ENCODE data around the gene NPC2.
"Not testable (repeated sequence)": the region's sequence is repeated elsewhere in the genome, so short reads cannot be mapped to it uniquely, and the experiment has no call there.

The NPC2 gene

DNA sequence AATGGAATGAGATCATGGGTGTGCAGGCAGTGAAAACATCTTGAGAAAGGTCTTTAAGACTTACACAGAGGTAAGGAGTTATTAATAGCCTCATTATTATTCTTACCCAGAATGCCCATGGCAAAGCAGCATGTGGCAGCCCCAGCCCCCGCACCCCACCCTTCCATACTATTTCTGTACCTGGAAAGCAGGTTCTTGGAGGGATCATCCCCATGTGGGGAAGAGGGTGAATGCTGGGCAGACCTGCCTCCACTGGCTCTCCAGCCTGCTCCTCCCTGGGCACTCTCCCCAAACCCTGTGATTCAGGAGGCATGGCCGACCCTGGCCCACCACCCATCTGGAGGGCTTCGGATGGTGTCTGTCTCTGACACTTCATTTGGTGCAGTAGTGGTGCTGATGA, 28.3 kb downstream of the NPC2 start:
- no peak for DNase-seq

DNA sequence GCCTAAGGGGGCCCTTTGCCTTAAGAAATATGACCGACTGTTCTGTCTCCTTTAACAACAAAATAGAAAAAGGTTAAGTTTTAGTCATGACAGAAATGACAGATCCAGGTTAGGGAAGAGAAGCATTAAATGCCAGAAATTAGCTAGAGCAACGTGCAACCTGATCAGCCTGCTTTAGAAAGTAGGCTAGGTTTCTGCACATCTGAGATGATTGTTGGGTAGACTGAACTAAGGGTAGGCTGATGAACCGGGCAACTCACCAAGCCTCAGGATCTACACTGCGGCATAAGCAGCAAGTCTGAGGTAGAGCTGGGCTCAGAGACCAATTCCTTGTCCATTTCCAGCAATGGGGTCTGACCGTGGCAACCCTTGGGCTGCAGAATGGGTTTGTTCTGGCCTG, 29.4 kb downstream of the NPC2 start:
- DNase-seq = no peak

DNA sequence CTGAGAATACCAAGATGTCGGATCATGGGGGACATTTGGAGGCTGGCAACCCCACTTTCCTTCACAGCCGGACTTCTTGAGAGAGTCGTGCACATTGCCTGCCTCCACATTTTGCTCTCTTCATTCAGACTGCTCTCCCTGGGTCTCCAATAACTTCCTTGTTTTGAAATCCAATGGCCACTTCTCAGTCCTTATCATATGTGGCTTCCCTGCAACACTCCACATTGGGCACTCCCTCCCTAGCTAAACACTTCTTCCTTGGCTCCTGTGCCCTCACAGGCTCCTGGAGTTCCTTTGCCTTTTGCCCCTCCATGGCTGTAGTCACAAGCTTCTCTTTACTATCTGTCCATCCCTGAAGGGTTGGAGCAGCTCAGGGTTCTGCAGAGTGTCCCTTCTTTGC, 30.1 kb downstream of the NPC2 start:
- DNase-seq = no peak

DNA sequence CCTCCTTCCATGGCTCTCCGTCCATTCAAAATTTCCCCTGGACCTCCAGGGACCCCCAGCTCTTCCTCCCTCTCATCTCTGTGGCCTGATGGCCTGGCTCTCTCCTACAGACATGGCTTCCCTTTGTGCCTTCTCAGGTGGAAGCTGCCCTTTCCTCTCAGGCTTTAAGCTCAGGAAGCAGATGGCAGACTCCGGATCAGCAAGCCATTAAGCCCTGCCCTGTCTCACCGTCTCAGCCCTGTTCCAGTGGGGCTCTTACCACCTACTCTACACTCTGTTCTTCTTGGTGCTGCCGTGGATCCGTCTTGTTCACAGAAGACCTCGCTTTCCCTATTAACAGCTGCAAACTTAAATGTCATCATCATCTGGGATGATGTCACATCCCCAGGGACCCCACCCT, 33.1 kb downstream of the NPC2 start:
- no peak for DNase-seq

DNA sequence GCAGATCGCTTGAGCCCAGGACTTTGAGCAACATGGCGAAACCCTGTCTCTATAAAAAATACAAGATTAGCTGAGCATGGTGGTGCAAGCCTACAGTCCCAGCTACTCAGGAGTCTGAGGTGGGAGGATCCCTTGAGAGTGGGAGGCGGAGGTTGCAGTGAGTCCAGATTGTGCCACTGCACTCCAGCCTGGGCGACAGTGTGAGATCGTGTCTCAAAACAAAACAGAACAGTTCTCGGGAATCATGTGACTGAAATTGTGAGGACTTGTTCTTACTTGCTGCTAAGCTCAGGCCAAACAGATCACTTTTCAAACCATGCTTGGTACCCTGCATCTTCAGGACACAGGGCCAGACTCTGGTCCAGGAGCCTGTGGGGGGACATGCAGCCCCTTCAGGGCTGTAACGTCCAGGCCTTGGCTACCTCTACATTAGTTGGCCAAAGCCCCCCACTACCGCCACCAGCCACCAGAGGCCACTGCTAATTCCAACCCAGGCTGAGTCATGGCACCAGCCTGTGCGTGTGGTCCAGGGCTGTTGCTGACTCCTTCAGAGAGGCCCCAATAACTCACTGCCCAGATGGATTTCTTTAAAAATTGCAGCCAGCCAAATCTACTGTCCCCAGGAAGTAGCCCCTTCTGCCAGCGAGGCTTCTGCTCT, 33.7 kb downstream of the NPC2 start:
- no peak for DNase-seq

DNA sequence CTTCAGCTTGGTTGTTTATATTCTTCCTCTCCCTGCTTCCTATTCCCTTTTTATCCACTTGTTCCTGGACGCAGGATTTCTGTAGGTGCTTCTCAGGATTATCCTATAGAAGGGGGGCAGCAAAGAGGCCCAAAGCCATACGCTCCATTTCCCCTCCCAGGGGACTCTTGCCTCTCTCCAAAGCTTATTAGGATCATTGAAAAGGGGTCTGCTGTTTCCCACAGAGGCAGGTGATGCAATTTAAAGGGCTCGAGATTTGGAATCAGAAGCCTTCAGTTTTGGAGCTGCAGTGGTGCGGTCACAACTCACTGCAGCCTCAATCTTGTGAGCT, 35.6 kb downstream of the NPC2 start:
- no peak for DNase-seq

DNA sequence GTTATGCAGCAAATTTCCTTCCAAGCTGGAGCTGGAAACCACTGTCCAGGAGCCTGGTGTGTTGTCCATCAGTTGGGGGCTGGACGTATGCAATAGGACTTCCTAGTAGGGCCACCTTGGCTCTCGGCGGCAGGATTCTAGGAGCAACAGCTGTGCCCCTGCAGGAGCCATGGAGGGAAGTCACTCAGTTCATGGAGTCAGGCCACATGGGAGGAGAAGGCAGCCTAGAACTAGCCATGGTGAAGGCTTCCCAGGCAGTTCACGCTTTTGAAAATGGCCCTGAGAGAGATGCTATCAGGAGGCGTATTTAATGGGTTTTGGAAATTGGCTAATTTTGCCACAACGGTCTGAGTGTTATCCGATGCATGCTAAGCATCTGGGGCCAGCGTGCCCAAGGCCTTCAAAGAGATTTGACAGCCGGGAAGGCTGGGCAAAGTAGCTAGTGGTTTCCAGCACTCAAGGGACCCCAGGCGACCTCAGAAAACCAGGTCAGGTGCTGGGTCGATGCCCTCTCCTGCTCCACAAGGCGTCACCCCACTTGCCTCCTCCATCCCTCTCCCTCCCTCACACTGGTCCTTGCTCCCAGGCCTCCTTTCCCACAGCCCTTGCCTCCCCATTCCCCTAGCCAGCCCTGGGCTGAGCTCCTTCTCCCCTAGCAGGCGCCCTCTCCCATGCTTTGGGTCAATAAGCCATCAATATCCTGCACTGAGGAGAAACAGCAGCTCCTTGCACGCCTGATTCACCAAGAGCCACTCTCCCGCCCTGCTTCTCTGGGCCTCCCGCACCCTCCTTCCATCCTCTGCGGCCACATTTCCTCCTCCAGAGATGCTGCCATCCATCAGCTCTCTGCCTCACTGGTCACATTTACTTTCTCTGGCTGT, 36.2 kb downstream of the NPC2 start:
- DNase-seq = no peak

DNA sequence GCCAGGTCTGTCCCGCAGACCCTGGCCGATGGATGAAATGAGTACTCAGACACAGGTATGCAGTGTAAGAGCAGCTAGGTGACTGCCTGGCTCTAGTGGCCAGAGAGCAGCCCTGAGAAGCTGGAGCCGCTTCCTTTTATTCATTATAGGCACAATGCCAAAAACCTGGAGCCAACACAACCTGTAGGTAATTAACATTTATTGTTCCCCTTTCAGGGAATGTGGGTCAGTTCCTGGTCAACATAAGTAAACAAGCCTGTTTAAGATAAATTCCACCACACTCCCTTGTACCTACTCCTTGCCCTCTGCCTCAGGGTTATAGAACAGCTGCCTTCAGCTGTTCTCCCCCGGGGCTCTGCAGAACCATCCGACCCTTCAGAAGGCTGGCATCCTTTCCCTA, 38.7 kb downstream of the NPC2 start:
- DNase-seq = not testable (repeated sequence)

DNA sequence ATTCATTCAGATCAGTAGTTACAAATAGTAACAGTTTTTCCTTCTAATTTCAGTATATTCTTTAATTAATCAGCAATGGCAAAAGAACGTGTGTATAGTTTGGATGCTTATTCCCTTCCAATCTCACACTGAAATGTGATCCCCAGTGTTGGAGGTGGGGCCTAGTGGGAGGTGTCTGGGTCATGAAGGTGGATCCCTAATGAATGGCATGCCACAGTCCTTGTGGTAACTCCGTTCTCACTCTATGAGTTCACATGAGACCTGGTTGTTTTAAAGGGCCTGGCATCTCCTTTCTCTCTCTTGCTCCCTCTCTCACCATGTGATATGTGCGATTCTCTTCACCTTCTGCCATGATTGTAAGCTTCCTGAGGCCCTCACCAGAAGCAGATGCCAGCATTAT, 48.2 kb downstream of the NPC2 start:
- no peak for DNase-seq

DNA sequence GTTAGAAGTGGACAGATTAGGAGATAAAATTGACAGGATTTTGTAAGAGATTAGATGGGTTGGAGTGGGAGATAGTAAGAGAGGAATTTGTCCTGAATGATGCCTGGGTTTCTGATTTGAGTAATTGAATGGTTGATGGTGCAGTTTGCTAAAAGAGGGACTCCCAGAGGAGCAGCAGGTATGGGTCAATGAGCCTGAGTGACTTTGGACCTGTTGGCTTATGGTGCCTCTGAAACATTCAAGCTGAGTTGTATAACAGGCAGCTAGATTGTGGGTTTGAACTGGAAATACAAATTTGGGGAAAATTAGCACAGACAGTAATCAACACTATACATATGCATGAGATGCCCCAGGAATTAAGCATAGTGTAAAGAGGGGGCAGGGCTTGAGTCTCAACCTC, 50.3 kb downstream of the NPC2 start:
- DNase-seq = no peak

DNA sequence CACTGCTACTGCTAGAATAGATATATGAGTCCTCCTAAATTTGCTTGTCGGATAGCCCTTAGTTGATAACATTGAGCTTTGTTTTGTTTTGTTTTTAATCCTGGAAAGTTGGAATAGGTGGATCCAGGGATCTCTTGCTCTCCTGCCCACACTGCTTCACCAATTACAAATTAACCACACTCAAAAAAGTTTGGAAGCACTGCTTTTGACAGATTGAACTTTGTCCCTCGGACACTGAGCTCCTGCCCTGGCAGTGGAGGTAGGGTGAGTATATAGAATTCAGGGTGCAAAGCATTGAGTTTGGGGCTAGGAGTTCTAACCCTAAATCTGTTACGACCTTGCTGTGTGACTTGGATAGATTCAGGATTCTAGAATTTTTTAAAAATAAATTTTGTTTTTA, 52.0 kb downstream of the NPC2 start:
- no peak for DNase-seq

DNA sequence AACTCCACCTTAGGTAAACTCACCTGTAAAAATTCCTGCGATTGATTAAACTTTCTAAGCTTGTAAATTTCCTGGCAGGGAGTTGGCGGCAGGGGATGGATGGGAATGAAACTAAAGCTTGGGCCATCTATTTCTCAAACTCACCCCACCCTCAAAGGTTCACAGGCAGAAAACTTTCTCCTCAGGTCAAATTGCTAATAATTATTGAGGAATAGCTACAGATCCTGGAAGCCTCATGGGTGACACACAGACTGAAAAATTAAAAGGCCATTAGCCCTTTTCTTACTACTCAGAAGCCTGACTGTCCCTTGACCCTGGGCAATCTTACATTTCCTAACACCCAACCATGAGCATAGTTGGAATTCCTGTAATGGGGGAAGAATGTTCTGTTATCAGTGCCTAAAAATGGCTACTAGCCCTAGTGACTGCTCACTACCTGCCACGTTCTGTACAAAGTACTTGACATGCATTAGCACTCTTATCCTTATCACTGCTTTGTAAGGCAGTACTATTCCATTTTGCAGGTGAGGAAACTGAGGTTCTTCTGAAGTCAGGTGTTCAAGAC, 54.7 kb downstream of the NPC2 start:
- DNase-seq = no peak

DNA sequence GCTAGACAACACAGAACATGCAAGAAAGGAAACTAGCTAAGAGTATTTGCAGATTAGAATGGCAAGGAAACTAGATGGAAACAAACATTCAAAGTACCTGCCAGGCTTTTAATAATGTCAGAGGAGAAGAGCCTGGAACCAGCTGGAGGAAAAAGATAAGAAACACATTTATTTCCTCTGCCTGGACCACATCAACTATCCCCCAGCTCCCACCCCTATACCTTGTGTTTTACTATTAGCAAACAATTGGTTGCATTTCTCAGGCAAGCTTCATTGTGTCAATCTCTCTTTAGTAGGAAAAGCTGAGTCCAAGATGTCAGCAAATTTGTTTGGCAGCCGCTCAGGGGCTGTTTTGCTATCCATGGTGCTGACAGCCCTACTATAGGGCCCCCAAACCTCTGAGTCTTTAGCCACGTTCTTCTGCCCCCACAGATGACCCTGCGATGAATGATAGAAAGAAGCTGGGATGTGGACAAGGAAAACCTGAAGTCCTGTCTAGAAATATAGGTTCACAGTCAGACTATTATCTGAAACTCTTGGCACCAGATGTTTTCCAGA, 55.5 kb downstream of the NPC2 start:
- no peak for DNase-seq

DNA sequence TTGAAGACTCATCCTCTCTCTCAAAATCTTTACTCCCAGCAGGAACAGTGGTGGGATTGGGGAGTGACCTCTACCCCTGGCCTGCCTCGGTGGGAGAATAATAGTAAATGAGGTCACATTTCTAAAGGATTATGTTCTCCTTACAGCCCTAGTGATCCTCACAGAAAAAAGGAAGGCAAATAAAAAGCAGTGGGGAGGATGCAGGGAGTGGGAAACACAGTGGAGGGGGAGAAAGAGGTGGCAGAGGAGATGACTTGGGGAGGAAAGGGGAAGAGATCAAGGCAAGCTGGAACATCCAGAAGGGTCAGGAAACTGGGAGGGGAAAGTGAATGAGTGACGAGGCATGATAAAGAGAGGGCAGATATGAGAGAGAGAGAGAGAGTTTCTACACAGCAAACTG, 58.8 kb downstream of the NPC2 start:
- DNase-seq = no peak

DNA sequence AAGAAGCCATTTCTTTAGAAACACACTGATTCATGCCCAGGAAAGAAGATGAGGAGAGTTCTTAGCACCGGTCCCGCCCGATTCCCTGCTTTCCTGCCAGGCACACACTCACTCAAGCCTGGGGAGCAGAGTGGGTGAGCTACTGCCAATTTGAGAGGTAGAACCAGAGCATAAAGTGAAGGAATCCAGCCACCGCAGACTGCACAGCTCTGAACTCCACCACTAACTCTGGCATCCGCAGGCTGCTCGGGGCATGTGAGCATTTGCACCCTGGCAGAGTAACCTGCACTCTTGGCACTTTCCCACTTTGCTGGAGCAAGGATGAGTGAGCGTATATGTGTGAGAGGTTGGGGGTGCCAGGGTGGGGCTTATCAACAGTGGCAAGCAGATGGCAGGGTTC, 63.1 kb downstream of the NPC2 start:
- DNase-seq = no peak
